Testis (tissue), 2 donors: Measurements from ENCODE around the gene GPR108.

ENCODE experiments used
- CTCF ChIP-seq, 3 experiments: fragments of 450-650 bp in 2 of 3; fragments of 200-600 bp in 1 of 3; sonication (generic) in 1 of 3; IDR thresholded peaks; one replicate each; pipeline ENCODE4 v1.5.1; 2016 to 2019; ENCODE audit warnings: antibody characterized with exemption in 3 of 3, mild to moderate bottlenecking in 2 of 3, moderate library complexity in 1 of 3
- POLR2A ChIP-seq: fragments of 450-650 bp; IDR thresholded peaks from one replicate; pipeline ENCODE4 v1.6.1; 2017; ENCODE audit warnings: antibody characterized with exemption, mild to moderate bottlenecking, moderate library complexity

- TF ChIP-seq POLR2A, result no peak
- TF ChIP-seq CTCF (IDR thresholded peaks at IDR 0.05), result no peak
These were observed 27.8 kb downstream of the GPR108 start for GRCh38 chr19:6709549-6709948.
